OCI-LY1 (cell line): Measurements from ENCODE around the gene TTC38.

Source experiments
- CTCF ChIP-seq: fragments of 200-600 bp; sonication (generic), shearing (Covaris generic); IDR thresholded peaks from 2 replicates; pipeline ENCODE4 v1.5.1; 2017; ENCODE audit warnings: mild to moderate bottlenecking, antibody characterized with exemption, low read length, moderate library complexity, mixed read lengths
- EZH2 ChIP-seq: fragments of 200-600 bp; sonication (generic), shearing (Covaris generic); IDR thresholded peaks from 2 replicates; pipeline ENCODE4 v1.8.0; 2017; ENCODE audit warnings: borderline replicate concordance, mixed run types, mild to moderate bottlenecking, antibody characterized with exemption, low read length, moderate library complexity, mixed read lengths

GRCh38 chr22:46219636-46220035 lies 48.2 kb upstream of the TTC38 start:
- TF ChIP-seq CTCF: no peak
- TF ChIP-seq EZH2: no peak
